DMS 273 treated with DMSO at 0.1 percent for 48 hours (cell line): Measurements from ENCODE around the gene RAB1B.
"Not testable (repeated sequence)": the region's sequence is repeated elsewhere in the genome, so short reads cannot be mapped to it uniquely, and the experiment has no call there.

Experiments
- DNase-seq: peaks from one replicate; lab custom pipeline; 2025; lab: John Stamatoyannopoulos, UW

Gene RAB1B

GRCh38 chr11:66239998-66240780 is 28.2 kb upstream of the RAB1B start:
- no peak for DNase-seq

DNA sequence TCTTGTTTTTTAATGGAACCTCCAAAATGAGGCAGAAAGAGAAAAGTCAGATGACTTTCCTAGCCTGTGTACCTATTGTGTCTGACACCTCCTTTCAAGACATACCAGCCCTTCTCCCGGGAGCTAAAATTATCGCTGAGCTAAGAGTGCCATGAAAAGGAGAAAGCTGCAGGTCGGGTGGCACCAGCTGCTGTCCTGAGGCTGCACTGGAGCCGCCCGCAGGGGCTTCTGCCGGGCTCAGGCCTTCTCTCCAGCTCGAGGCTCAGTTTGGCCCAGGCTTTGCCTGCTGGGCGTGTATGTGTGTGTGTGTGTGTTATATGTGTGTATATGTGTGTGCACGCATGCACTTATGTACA is 27.7 kb upstream of the RAB1B start:
- no peak for DNase-seq

DNA sequence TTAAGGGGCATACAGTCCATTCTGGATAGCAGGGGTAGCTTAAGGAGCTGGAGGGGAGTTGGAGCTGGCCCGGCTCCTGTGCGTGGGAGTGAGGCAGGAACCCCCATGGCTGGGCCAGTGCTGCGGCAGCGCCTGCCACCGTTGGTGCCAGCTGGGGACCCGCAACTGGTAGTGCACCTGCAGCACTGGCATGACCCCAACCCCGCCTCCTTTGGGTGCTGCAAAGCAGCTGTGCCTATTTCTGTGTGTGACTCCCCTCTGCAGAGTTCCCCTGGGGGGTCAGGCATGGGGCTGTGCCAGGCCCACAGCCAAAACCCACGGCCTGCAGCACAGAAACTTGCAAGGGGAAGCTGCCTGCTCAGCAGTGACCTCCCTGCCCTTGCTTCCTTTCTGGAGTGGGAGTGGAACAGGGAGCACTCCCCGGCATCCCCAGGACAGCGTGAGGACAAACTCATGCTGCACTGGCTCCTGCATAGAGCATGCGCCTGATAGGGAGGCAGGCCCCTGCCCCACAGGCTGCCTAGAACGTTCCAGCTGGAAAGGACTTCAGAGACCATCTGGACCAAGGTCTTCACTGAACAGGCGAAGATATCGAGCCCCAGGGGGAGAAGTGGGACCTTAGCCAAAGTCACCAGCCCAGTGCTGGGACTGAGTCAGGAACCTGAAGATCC is 26.2 kb upstream of the RAB1B start:
- no peak for DNase-seq

- no peak for DNase-seq
Measured at GRCh38 chr11:66243782-66244535, 24.5 kb upstream of the RAB1B start.

GRCh38 chr11:66247295-66247694 is 21.1 kb upstream of the RAB1B start:
- no peak for DNase-seq

DNA sequence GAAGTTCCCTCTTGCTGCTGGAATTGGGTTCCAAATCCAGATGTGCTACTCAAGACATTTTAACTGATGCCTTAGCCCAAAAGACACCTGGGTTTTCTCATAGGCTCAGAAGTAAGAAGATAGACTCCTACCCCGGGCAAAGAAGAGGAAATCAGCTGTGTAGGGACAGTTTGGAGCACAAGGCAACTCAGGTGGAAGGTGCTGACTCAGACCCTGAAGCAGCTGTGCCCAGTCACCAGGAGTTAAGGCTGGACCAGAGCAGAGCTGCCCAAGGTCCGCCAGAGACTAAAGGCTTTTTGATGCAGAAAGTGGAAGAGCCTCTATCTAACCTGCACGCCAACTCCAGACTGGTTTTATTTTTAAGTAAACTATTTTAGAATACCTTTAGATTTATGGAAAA is 20.6 kb upstream of the RAB1B start:
- no peak for DNase-seq

DNA sequence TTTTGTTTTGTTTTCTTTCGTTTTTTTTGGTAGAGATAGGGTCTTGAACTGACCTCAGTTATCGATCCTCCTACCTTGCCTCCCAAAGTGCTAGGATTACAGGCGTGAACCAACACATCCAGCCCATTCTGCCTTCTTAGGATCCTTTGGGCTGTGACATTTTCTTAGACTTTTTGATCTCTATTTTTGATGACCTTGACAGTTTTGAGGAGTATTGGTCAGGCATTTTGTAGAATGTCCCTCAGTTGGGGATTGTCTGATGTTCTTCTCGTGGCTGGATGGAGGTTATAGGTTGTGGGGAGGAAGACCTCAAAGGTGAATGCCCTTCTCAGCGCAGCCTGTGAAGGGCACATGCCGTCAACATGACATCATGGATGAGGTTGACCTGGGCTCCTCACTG is 19.5 kb upstream of the RAB1B start:
- no peak for DNase-seq

DNA sequence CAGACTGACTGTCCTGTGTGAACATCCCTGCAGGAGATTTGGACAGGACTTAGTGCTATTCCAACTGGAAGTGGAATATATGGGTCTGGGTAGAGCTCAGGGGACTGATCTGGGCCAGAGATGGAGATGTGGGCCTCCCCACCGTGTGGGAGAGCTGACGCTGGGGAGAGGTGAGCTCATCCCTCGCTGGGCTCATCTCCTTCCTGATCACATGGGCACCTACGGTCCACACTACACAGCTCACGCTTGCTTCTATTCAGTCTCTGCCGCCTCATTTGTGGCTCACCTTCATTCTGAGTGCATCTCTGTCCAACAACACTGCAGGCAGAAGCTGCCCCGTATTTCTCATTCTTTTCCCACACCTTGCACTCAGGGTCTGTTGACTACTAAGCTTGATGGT is 16.6 kb upstream of the RAB1B start:
- no peak for DNase-seq

GRCh38 chr11:66253081-66253480 is 15.4 kb upstream of the RAB1B start:
- not testable (repeated sequence) for DNase-seq

GRCh38 chr11:66258473-66258893 is 10.0 kb upstream of the RAB1B start:
- DNase-seq, result no peak

DNA sequence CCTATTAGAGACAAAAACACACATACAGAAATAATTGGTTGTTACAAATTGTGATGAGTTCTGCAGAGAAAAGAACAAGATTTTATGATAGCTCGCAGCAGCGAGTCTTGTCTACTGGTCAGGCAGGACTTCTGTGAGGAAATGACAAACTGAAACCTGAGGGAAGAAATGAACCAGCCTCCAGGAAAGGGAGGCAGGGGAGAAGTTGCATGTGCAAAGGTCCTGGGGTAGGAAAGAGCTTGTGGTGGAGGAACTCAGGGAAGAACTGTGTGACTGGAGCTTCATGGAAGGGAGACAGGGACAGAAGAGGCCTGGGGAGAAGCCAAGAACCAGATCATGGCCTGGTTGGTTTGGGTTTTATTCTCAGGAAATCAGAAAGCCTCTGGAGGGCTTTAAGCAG is 9.2 kb upstream of the RAB1B start:
- DNase-seq, result no peak

- peak; percentile 27 for DNase-seq
Measured at GRCh38 chr11:66259956-66260355, 8.5 kb upstream of the RAB1B start.

GRCh38 chr11:66261578-66261977 is 6.9 kb upstream of the RAB1B start:
- DNase-seq, result no peak

GRCh38 chr11:66262191-66262590 is 6.2 kb upstream of the RAB1B start:
- no peak for DNase-seq

DNA sequence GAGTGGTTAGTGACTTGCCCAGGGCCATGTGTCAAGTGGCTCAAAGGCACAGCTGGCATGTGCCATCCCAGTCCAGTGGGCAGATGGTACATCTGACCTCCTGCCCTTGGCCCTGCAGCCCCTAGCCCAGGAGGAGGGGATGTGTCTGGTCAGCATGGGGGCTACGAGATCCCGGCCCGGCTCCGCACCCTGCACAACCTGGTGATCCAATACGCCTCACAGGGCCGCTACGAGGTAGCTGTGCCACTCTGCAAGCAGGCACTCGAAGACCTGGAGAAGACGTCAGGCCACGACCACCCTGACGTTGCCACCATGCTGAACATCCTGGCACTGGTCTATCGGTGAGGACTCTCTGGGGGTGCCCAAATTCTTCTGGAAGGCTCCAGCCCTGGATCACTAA is 5.7 kb upstream of the RAB1B start:
- DNase-seq, result no peak

- no peak for DNase-seq
Measured at GRCh38 chr11:66263231-66263630, 5.2 kb upstream of the RAB1B start.

DNA sequence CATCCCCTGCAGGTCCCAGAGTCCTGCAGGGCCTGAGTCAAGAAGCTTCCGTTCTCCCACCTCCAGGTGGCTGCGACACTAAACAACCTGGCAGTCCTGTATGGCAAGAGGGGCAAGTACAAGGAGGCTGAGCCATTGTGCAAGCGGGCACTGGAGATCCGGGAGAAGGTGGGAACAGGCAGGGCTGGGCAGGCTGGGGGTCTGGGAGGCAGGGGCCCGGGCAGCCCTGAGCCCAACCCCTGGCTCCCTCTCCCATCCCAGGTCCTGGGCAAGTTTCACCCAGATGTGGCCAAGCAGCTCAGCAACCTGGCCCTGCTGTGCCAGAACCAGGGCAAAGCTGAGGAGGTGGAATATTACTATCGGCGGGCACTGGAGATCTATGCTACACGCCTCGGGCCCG is 4.7 kb upstream of the RAB1B start:
- DNase-seq, result no peak

GRCh38 chr11:66264383-66264782 is 4.1 kb upstream of the RAB1B start:
- DNase-seq, result no peak

- no peak for DNase-seq
Measured at GRCh38 chr11:66264914-66265313, 3.5 kb upstream of the RAB1B start.

DNA sequence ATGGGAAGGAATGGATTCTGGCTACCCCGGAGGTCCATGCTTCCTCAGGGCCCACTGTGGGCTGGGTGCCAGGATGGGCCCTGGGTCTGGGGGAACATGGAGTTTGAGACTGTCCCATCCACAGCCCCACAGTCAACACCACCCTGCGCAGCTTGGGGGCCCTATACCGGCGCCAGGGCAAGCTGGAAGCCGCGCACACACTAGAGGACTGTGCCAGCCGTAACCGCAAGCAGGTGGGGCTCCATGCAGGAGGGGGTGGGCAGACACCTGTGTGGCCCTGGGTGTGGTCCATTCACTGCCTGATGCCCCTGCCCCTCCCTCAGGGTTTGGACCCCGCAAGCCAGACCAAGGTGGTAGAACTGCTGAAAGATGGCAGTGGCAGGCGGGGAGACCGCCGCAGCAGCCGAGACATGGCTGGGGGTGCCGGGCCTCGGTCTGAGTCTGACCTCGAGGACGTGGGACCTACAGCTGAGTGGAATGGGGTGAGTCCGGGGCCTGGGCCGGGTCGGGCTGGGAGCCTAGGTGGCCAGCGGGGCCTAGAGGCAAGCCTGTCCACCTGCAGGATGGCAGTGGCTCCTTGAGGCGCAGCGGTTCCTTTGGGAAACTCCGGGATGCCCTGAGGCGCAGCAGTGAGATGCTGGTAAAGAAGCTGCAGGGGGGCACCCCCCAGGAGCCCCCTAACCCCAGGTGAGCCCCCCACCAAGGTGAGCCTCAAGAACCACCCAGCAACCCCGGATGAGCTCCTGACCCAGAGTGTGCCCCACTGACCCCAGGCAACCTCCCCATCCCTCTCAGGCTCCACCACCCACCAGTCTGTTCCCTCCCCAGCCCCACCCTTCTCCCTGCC is 2.7 kb upstream of the RAB1B start:
- DNase-seq, result no peak

DNA sequence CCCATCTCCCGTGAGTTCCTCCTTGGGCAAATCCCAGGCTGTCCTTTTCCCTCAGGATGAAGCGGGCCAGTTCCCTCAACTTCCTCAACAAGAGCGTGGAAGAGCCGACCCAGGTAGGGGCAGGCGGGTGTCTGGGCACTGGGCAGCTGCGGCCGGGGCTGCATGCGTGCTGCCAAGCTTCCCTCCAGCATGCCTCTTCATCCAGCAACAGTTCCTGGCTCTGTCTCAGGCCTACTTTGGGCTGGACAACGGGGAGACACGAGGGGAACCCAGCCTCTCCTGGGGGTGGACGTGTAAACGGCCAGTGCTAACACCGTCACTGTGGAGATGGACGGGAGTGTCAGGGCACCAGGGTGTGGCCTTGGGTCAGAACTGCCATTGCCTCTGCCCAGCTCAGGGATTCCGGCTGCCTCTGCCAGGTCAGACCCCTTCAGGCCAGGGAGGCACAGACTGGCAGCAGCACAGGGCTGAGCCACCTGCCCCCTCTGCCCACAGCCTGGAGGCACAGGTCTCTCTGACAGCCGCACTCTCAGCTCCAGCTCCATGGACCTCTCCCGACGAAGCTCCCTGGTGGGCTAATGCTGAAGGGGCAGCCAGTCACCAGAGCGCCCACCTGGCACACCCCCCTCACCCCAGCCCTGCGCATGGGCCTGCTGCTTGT is 1.9 kb upstream of the RAB1B start:
- DNase-seq, result no peak

- no peak for DNase-seq
Measured at GRCh38 chr11:66267039-66267378, 1.4 kb upstream of the RAB1B start.
